Ovary (tissue), 9 donors: ENCODE results near the gene SH3GL1. TPM values are rescaled to one million over a fixed set of nuclear protein-coding genes. Genes with fewer than 3 reads are reported as not detected.

Experiments
- DNase-seq, 5 donors: peaks; one replicate each; pipeline ENCODE4 v3.0.0-alpha.2; 2019 to 2020
- H3K27ac ChIP-seq, 2 donors: fragments of 200-600 bp; one replicate each; pipeline versions ENCODE4 v1.5.1 to v1.8.0; 2019 to 2022
- H3K27me3 ChIP-seq: fragments of 200-600 bp; one replicate; pipeline ENCODE4 v1.8.0; 2022
- H3K36me3 ChIP-seq: fragments of 200-600 bp; sonication (generic); one replicate; pipeline ENCODE4 v1.5.1; 2019
- H3K4me1 ChIP-seq: one replicate; pipeline ENCODE4 v1.8.1; 2013; ENCODE audit warnings: mild to moderate bottlenecking, moderate library complexity; ENCODE audit not compliant: insufficient read depth
- H3K4me3 ChIP-seq: fragments of 200-600 bp; sonication (generic); one replicate; pipeline ENCODE4 v1.5.1; 2017
- H3K9me3 ChIP-seq, 2 donors: fragments of 200-600 bp in 1 of 2; sonication (generic) in 1 of 2; one replicate each; pipeline versions ENCODE4 v1.5.1 to v1.8.1; 2013 to 2019; ENCODE audit warnings: mild to moderate bottlenecking in 1 of 2, moderate library complexity in 1 of 2
- CTCF ChIP-seq, 3 donors: fragments of 450-650 bp in 2 of 3; fragments of 200-600 bp in 1 of 3; IDR thresholded peaks; one replicate each; pipeline versions ENCODE4 v1.5.1 to v1.8.0; 2016 to 2022; ENCODE audit warnings: antibody characterized with exemption in 3 of 3, mild to moderate bottlenecking in 1 of 3
- EP300 ChIP-seq: sonication (generic); formaldehyde crosslinking; IDR thresholded peaks from one replicate; pipeline ENCODE4 v1.6.1; 2017; ENCODE audit warnings: antibody characterized with exemption
- POLR2A ChIP-seq: fragments of 450-650 bp; IDR thresholded peaks from one replicate; pipeline ENCODE4 v1.6.1; 2017; ENCODE audit warnings: antibody characterized with exemption, mild to moderate bottlenecking, moderate library complexity
- WGBS, 3 donors: extraction: QIAGEN DNeasy Blood & Tissue Kit in 1 of 3; methylation state at CpG; one replicate each; pipeline versions ENCODE4 v1.1.5 to v1.1.7; 2013 to 2017; 5-methylcytosine and 5-hydroxymethylcytosine counted together
- intact Hi-C, 4 donors: fragments of 100-400 bp; cut with DNase I; formaldehyde crosslinking; loops; one replicate each; pipeline versions ENCODE4 v1.11.0 to v1.15.1; 2022 to 2023
- polyA plus RNA-seq, 2 donors: library from polyadenylated mRNA; stranded (reverse); fragments of 200-250 nt in 1 of 2; fragments of 350-450 nt in 1 of 2; fragmentation: Illumina TruSeq in 1 of 2; extraction: RNeasy Lipid Tissue Mini Kit (QIAGEN cat#74804) in 1 of 2; gene quantifications; one replicate each; pipeline ENCODE4 v1.2.3, GENCODE V29; 2013 to 2014
- total RNA-seq, 7 donors: library from RNA; depleted of rRNA in 2 of 7; stranded (reverse); fragments of >200 nt in 2 of 7; fragmentation: NEBNext Ultra II Directional in 3 of 7; extraction: Animal tissue kit (Norgen Biotek cat#: 25700) in 3 of 7; gene quantifications; one replicate each; pipeline versions ENCODE4 v1.1.0 to v1.2.4, GENCODE V29; 2016 to 2023
- donor health status: DM: no; HTN: no; CAD: no; lungs with moderate emphysema.
- donor health status: DM: no; HTN: no; CAD: no.
- donor health status: Bipolar disorder and iron deficiency.
- donor health status: DM: yes; HTN: yes; CAD: no.
- donor health status: DM: no; HTN: no; CAD: no.
- donor health status: DM: yes; HTN: yes; CAD: no.

Gene SH3GL1
- total and polyA plus RNA-seq, 9 donors: 6.9 to 88.6 (median 59.9) TPM

DNA sequence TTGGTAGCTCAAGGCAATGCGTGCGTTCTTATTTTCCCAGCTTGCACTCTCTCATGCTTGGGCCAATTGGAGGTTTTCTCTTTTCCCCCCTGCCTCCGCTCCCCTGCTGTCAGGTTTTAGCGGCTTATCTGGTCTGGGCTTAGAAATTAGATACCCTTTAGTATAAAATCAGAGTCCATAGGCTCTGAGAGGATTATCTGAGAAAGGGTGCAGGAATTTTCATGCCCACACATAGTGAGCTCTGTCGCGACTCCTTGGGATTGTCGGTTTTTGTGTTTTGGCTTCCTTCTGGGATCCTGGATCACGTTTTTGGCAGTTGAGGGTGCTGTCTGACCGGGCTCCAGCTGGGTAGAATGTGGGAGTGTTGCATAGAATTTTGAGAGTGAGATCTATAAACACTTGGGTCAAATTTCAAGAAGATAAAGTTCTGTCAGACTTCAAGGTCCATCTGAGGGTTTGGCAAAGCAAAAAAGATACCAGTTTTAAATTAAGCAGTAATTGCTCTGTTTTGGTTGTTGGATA lies 14.5 kb upstream of the SH3GL1 start:
- H3K27me3 ChIP-seq: no peaks in the 10 kb centered on the region
- H3K4me3 ChIP-seq: no peak overlapping the region
- no peaks in the 10 kb centered on the region for H3K36me3 ChIP-seq
- peak overlapping the region in 1 of 2 donors; percentile 77 for H3K27ac ChIP-seq
- H3K9me3 ChIP-seq: no peaks in the 10 kb centered on the region
- peaks cover 2% of the 10 kb centered on the region for H3K4me1 ChIP-seq
- peak in 4 of 5 donors; percentile 49 to 63 (median 60) for DNase-seq
- WGBS, 3 donors: 3 to 14% (median 9%) methylated on average over 9 of the region's 9 CpGs
- intact Hi-C loops: no loop called here
- no peak for TF ChIP-seq CTCF (IDR thresholded peaks at IDR 0.05)
- TF ChIP-seq POLR2A: no peak
- TF ChIP-seq EP300: no peak

- Histone ChIP-seq H3K27me3 (no peaks in the 10 kb centered on the region), H3K9me3 (no peaks in the 10 kb centered on the region), H3K4me1 (peaks cover 2% of the 10 kb centered on the region), H3K36me3 (no peaks in the 10 kb centered on the region), H3K27ac (peak overlapping the region in 1 of 2 donors; percentile 77), H3K4me3 (no peak overlapping the region)
- WGBS, 3 donors: 57 to 59% (median 57%) methylated on average over 7 of the region's 7 CpGs
- peak in 2 of 5 donors; percentile 47 to 63 for DNase-seq
- intact Hi-C loops: no loop called here
- TF ChIP-seq EP300: no peak
- TF ChIP-seq CTCF (IDR thresholded peaks at IDR 0.05): no peak
- no peak for TF ChIP-seq POLR2A
These were observed 13.9 kb upstream of the SH3GL1 start for GRCh38 chr19:4414144-4414799.

GRCh38 chr19:4413588-4413987 lies 13.2 kb upstream of the SH3GL1 start:
- Histone ChIP-seq H3K36me3 (no peaks in the 10 kb centered on the region), H3K4me1 (peaks cover 2% of the 10 kb centered on the region), H3K27ac (peak overlapping the region in 1 of 2 donors; percentile 77), H3K9me3 (no peaks in the 10 kb centered on the region), H3K4me3 (no peak overlapping the region), H3K27me3 (no peaks in the 10 kb centered on the region)
- 88 to 97% (median 92%) methylated on average over 3 of the region's 3 CpGs for WGBS, 3 donors
- intact Hi-C loops: no loop called here
- DNase-seq: no peak
- TF ChIP-seq CTCF (IDR thresholded peaks at IDR 0.05): no peak

GRCh38 chr19:4409123-4409933 lies 9.0 kb upstream of the SH3GL1 start:
- no peak for DNase-seq
- no peak for TF ChIP-seq EP300
- TF ChIP-seq CTCF (IDR thresholded peaks at IDR 0.05): no peak
- no peak for TF ChIP-seq POLR2A
- Histone ChIP-seq H3K4me1 (no peaks in the 10 kb centered on the region), H3K27me3 (no peaks in the 10 kb centered on the region), H3K36me3 (no peaks in the 10 kb centered on the region), H3K27ac (no peak overlapping the region), H3K9me3 (no peaks in the 10 kb centered on the region), H3K4me3 (no peak overlapping the region)
- intact Hi-C loops: no loop called here
- WGBS, 3 donors: 92 to 93% (median 92%) methylated on average over 23 of the region's 23 CpGs
